Activated CD8-positive, alpha-beta memory T cell treated with anti-CD3 and anti-CD28 coated beads for 48 hours (primary cell): ENCODE measurements around the gene SNAP25.

Experiments used
- DNase-seq, 3 experiments: peaks; one replicate each; pipeline ENCODE4 v3.0.0-alpha.2; 2020; ENCODE audit warnings: low read depth in 2 of 3, low spot score in 2 of 3

Gene SNAP25

DNA sequence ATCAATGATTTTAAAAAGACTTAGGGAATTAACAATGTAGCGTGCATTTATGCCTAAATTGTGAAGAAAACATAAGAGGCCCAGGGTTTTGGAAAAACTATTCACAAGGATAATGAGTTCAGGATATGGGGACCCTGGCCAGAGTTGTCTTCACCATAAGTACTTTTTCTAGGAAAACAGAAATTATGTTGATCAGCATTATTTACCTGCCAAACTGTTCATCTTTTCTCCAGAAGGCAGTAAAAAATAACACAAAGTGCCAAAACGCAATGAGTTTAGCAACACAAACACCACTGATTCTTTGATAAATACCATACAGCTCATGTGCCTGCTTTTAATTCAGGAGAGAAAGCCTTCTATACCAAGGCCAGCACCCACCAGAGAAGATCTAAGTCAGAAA, 43.1 kb downstream of the SNAP25 start:
- DNase-seq = no peak

DNA sequence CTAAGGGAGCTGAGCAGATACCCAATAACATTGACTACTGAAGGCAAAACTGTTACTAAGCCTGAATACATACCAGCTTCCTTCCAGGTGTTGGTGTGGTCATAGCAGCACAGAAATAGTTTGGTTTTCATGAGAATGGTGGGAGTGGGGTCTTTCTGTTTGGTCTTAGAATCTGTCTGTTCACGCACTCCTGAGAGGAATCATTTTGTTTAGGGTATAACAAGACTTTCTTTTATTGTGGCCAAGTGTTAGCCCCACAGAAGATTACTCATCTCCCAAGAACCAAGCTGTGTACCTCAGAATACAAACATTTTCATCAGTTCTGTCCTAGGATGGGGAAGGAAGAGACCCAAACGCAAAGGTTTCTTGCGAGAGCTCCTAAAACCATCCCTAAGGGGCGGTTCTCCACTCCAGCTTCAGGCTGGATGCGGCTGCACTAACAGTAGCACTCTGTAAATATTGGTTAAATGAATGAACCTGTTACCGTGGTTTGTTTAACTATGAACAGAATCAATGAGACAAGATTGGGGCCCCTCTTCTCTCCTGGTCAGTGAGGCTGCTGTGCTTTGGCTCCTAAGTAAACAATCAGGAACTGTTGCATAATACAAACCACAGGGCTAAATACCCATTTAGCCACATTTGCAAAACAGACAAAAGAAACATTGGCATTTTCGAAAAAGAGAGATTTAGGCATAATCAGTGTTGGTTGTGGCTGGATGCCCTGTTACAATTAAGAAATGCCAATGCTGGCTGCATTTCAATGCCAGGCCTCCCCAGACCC, 44.9 kb downstream of the SNAP25 start:
- DNase-seq = no peak

DNA sequence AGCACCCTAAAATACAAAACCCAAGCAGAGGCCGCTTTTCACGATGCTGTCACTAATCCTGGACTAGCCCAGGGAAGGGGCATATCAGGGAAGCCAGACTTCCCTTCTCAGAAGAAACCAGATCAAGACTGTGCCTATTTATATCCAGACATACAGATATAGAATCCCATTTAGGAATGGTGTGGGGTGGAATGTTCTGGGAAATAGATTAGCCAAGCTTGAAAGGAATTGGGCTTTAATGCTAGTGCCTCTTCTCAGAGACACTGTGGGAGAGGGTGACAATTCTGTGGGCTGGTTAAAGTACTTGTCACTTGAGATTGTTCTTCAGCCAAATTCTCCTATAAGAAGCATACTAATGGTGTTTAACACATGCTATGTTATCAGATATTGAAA, 45.5 kb downstream of the SNAP25 start:
- no peak for DNase-seq

DNA sequence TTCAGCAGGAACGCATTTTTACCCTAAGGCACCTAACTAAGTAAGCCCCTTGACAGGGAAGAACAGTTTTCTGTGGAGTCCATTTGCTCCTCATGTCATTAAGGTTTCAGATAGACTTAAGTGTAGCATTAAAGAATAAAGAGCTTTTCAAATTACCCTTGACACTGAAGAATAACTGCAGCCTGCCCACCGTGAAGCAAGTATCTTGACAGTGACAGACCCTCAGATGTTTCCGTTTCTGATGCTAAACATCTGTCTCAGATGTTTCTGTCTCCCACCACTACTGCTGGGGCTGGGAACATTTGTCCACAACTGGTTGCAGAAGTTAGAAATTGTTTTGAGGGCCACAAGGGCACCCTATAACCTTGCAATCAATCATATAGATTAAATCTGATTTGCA, 50.0 kb downstream of the SNAP25 start:
- no peak for DNase-seq

DNA sequence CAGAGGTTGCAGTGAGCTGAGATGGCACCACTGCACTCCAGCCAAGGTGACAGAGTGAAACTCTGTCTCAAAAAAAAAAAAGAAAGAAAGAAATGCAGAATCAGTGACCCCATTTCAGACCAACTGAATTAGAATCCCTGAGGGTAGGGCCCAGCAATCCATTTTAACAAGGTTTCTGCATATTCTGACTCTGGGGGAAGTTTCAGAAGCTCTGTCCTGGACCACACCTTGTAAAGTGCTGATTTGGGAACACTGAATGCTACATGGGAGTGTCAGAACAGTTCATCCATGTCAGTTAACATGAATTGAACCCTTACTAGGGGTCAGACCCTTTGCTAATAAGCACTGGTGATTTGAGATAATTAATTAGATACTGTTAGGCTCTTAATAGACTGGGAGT, 52.0 kb downstream of the SNAP25 start:
- no peak for DNase-seq

DNA sequence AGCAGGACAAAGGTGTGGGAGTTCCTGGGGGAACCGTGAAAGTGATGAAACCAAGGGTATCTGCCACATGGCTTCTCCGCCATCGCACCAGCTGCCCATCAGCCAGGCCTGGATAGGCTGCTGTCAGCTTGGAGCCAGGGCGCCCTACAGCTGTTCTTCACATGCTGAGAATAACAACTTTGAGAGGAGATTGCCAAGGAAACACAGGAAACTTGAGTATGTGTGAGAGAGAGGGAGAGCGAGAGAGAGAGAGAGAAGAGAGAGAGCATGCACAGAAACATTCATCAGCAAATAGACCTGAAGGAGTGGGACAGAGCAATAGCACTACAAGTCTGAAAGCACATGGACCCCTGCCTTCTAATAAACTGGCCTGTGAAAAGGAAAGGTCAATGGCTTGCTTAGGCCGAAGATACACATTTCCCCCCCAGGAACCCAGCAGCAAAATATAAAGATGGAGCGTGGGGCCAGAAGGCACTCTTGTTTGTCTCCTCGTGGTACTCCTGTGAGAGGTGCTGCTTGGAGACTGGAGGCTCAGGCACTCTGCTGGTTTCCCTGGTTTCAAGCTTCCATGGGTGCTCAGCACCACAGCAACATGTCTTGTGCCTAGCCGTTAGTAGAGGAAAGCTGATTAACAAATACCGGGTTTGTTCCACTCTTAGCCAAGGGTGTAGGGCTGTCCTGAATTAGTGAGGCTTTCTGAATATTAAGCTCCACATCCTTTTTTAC, 53.0 kb downstream of the SNAP25 start:
- DNase-seq = no peak

DNA sequence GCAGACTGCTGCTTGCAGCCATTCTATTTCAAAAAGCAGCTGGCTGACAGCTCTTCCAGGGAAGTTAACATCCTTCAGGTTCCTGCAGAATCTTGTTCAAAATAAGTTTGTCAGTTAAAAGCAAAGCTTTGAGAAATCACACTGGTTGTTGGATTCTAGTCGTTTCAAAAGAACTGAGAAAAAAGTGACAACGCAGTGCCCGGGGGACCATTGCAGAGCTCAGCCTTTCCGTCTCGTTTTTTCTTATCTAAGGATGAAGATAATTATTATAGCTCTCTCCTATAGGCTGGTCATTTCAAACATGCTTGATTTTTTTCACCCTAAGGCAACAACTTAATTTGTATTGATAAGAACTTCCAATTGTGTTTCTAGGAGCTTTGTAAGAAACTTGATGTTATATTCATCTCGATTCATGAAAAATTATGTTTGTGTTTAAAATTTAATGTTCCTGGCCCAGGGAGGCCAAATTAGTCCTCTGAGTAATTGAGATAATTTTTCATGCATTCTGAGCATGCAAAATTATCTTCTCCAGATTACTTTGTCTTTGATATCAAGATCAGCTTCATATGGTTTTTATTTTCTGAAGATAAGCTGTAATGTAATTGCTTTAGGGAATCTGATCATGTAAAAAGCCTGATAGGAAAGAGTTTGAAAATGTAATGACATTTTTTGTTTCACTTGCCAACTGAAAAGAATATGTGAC, 58.4 kb downstream of the SNAP25 start:
- no peak for DNase-seq

DNA sequence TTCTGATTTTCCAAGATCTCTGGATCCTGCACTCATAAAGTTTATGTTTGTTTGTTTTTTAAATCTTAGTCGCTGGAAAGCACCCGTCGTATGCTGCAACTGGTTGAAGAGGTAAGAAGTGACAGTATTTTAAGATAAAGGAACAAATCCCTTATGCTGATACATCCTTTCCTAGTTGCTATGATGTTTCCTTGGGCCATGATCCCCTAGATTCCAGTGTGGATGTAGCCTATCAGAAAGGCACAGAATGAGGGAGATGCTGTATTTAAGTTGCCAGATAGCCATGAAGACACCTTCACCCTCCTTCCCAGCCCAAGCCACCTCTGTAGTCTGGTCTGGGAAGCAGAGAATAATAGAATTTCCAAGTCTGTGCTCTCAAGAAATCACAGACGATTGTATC, 59.0 kb downstream of the SNAP25 start:
- no peak for DNase-seq

DNA sequence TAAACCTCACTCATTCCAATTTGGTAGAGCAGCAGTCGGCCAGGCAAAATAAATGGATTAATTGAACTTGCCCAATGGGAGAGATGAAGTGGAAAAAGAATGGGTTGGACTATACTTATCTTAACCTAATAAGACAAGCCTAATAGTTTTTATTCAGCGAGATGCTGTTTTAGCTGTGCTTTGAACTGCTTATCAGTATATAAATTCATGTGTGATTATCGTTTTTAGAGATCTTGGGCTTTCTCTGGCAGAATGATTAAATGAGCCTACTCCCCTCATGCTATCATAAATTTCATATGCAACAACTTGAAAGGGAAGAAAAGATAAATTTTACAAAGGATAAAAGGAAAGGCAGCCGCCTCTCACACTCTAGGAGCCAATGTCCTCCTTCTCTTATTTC, 59.8 kb downstream of the SNAP25 start:
- no peak for DNase-seq

DNA sequence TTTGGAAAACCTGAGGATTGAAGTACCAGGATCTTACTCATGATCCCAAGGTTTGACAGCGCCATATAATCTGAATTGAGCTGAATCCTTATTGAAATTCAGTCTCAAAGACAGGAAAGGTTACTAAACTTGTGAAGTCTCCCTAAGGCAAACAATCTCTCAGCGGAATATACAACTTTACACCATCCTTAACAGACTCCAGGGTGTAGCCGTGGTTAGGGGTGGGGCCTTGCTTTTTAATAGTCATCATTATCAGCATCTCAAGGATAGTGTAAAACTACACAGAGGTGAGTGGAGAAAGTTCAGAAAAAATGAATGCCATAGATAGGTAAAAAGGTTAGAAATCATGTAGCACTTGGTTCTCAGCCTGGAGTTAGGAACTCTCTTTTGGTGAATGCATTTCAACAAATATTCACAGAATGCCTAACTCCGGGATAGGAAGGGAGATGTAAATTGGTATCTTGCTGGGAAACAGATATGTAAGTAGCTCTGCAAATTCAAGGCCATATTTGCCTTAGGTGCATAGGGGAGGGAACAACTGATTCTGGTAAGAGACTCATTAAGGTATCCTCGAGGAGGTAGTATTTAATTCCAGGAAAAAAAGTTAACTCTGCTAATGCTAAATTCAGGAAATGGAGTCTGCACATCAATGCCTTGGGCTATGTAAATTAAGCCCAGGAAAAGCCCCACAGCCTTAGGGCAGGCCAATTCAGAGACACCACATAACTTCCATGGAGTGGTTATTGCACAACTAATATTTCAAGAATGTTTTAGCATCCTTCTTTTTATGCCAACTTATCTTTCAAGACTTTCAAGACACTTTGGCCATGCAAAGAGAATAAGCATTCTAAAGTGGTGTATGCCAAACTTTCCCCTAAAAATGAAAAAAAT, 61.6 kb downstream of the SNAP25 start:
- no peak for DNase-seq

DNA sequence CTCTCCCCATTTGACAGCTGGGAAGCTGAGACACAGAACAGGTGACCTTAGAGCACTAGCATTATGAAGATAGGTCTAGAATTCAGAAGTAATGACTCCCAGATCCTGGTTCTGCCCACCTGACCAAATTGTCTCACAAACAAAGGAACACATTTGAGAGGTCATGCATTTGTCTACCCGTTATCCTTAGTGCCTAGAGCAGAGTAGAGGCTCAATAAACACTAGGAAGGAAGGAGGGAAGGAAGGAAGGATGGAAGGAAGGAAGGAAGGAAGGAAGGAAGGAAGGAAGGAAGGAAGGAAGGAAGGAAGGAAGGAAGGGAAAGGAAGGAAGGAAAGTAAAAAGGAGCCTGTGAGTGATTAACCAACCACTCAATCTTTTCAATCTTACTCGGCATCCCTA, 63.3 kb downstream of the SNAP25 start:
- DNase-seq = no peak

DNA sequence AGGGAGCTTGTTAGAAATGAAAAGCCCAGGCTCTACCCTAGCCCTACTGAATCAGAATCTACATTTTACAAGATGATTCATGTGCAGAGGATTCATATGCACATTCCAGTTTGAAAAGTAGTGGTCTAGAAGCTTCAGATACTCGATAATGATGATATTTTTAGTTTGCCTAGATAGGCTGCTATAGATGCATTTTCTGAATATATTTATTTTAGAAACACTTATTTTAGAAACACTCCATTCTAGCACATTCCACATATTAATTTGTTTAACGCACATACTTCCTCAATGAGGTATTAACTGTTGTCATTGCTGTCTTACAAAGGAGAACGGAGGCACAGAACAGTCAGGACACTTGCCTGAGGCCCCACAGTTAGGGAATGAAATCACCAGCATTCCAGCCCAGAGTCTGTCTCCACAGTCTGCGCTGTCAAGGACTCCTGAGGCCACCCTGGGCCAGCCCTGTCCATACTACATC, 64.4 kb downstream of the SNAP25 start:
- DNase-seq = no peak

DNA sequence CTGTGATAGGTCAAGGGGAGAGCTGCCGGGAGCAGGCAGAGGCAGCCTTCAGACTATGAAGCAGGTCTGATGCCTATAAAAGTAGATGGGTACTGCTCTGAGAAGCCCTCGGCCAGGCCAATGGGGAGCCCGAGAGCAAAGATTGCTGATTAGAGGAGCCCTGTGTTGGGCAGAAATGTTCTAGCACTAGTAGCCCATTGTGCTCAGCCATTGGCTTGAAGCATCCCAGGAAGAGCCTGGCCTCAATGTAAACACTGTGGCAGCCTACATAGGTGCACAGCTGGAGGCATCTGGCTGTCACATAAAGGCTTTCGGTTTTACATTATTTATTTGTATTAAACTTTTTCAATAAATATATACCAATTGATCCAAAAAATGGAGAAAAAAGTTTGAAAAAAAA, 67.7 kb downstream of the SNAP25 start:
- DNase-seq = no peak

DNA sequence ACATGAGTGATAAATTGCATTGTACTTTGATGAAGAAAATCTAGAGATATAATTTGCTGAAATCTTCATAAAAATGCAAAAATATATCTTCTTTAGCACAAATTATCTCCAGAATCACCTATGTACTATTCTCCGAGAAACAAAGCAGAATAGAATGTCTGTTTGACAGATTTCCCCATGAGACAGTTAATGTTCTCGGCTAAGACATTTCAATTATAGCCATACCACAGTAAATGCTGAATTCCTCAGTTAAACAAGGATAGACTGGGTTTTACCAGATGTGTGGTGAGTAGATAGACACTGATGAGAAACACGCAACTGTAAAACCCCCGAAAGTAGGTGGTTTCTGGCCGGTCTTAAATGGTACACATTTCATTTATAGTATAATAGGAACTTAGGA, 69.8 kb downstream of the SNAP25 start:
- DNase-seq = no peak

DNA sequence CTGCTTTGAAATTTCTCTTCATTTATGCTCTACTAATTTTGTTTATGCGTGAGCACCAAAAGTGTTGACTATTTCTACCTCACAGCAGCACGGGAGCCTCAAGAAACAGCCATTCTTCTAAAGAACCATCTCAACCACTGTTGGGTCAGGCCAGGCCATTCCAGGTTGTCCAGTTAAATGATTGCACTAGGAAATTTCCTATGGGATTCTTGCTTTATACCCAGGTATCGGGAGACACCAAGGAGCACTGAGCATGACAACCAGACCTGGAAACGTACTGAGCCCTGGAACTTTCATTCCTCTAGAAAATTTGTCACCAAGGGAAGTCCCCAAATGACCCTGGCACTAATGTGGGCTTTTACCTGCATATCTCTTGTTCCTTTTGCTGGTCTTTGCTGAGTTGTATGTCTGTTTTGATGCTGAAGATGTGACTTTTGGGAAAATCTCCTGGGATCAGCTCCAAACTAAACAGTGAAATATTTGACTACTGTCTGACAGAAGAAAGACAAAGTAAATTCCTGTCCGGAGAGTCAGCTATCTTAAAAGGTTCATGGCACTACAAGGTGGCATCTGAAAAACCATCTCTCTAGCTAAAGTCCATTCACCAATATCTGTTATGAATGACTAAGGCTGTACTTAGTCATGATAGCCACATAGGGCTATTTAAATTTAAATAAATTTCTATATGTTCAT, 70.5 kb downstream of the SNAP25 start:
- DNase-seq = no peak

DNA sequence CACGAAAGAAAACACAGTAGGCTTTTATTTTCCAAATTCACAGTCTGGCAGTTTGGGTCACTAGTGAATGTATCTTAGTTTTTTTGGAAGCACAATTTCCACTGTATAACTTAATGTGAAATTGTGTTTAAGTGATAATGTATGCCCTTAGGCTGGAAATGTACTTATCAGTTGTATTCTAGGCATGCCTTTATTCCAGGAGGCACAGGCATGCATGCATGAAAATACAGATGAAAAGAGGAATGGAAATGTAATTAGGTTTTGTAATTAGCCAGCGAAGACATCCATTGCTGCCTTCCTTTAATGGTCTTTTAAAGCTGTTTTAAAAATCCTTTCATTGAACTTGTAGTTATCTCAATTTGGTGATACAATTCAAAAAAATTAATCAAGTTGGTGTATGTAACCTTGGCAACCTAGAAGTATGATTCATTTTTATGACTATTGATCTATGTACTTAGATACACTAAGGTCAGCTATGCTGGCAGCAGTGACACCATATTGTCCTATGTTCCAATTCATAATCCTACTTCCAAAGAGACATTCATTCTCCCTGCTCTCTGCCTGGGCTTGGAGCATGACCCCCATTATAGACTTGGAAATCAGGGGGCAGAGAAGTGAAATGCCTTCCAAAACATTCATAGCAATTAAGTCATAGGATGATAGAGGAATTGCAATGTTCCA, 73.1 kb downstream of the SNAP25 start:
- no peak for DNase-seq

DNA sequence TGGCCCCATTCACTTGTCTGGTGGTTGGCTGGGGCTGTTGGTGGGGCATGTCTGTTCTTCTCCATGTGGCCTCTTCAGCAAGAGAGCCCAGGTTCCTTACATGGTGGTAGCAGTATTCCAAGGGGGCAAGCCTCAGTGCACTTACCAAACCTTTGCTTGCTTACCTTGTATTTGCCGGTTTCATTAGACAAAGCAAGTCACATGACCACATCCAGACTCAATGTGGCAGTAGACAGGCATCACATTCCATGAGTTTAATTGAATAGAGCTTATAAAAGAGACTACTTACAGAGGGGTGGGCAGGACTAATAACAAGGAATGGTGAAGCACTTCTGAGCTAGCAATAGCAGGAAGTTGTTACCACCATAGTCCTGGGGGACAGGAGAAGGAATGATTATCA, 78.6 kb downstream of the SNAP25 start:
- no peak for DNase-seq

DNA sequence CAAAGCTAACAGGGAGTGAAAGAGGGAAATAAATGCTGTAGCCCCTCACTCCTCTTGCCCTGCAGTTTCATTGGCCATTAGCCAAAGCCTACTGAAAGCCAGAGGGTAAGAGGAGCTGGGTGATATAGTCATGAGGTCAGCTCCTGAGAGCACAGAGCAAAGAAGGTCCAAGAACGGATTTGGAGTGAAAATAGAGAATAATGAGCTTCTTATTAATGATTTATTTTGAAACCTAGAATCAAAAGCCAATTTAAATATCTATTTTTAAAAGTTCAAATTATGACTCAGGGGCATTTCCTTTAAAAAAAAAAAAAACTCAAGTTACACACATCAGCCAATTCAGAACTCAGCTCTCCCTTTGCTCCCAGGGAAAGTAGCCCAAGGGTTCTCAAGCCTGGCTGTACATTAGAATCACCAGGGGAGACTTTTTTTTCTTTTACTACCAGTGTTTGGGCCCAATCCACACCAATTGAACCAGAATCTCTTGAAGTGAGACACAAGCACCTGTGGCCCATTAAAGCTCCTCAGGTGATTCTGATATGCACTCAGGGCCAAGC, 79.1 kb downstream of the SNAP25 start:
- DNase-seq = no peak

DNA sequence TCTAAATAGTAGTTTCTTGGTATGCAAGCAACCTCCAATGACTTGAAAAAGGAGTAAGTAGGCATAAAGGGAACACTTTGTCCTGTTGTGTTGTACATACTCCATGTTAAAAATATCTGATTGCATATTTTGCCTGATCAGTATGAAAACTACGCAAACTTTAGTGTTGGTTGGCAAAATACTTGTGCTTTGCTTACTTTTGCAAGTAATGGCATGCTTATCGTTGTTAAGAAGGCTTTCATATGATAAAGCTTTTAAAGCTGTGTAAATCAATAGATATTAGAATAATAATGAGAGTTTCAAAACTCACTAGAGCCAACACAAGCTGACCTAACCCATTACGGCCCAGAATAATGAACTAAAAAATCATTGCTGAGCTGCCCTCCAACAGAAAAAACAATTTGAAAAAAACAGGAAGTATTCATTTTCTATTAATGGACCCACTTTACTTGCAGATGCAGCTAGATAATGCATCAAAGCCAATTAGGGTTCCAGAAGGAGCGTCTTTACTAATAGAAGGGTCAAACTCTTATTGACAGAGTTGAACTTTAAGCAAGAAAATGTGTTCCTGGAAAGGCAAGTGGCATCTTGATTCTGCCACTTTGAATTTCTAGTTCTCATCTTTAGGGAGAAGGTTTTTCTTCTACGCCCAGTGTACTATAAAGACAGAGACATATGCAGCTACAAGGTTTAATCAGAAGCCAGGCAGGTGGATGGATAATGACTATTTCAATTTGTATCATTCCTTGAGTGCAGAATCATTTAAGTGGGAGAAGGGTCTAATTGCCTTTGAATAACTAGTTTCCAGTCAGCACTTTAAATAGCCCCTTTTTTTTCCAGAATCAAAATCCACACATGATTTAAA, 82.2 kb downstream of the SNAP25 start:
- no peak for DNase-seq
